WTC11 (cell line): ENCODE measurements around the gene ESAM.
A peak's percentile ranks its signal among the peaks of the same experiment; 100 is the strongest.

Source experiments
- ETV6 ChIP-seq: sonication (generic); formaldehyde crosslinking; IDR thresholded peaks from 2 replicates; pipeline ENCODE4 v1.8.1; 2022; ENCODE audit warnings: mild to moderate bottlenecking, missing genetic modification reagents
- IRF2 ChIP-seq: sonication (generic); formaldehyde crosslinking; IDR thresholded peaks from 2 replicates; pipeline ENCODE4 v1.8.0; 2022; ENCODE audit warnings: low read depth, missing genetic modification reagents, borderline replicate concordance
- TF ChIP-seq, protein P1 (sequence below): fragments of 200-600 bp; IDR thresholded peaks from 2 replicates; pipeline ENCODE4 v1.8.0; 2022; ENCODE audit warnings: antibody characterized with exemption

DNA sequence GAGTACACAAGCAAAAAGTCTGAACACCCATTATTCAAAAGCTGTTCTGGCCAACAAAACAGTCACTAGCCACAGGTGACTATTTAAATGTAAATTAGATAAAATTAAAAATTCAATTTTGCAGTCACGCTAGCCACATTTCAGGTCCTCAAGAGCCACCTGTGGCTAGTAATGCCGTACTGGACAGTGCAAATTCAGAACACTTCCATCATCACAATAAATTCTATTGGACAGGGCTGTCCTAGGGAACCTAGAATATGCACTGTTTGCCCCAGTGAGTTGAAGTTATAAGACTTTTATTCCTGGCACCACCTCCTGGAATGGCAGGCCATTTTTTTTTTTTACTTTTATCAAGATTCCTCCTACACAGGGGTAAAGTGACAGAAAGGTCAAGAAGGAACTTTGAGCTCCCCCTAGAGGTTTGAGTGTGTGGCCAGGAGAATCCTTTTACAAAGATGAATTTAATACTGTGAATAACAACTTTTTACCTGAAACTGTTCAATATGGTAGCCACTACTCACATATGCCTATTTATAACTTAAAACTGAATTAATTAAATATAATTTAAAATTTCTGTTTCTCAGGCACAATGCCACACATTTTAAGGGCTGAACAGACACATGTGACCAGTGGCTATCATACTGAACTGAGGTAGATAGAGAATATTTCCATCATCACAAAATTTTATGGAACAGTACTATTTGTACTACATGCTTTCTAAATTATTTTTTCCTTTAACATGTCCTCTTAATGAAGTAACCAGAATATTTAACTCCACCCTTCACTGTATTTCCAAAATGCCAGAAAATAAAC lies 31.6 kb upstream of the ESAM start:
- TF ChIP-seq IRF2 (CRISPR knock-in tag): no peak
- TF ChIP-seq ETV6 (CRISPR knock-in tag): no peak
- TF ChIP-seq, protein P1, sequence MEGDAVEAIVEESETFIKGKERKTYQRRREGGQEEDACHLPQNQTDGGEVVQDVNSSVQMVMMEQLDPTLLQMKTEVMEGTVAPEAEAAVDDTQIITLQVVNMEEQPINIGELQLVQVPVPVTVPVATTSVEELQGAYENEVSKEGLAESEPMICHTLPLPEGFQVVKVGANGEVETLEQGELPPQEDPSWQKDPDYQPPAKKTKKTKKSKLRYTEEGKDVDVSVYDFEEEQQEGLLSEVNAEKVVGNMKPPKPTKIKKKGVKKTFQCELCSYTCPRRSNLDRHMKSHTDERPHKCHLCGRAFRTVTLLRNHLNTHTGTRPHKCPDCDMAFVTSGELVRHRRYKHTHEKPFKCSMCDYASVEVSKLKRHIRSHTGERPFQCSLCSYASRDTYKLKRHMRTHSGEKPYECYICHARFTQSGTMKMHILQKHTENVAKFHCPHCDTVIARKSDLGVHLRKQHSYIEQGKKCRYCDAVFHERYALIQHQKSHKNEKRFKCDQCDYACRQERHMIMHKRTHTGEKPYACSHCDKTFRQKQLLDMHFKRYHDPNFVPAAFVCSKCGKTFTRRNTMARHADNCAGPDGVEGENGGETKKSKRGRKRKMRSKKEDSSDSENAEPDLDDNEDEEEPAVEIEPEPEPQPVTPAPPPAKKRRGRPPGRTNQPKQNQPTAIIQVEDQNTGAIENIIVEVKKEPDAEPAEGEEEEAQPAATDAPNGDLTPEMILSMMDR: peak; percentile 51
